Liver (tissue), 9 donors: ENCODE data around the gene AAK1. TPM values are rescaled to one million over a fixed set of nuclear protein-coding genes. Genes with fewer than 3 reads are reported as not detected.

Experiments used
- DNase-seq: peaks from one replicate; pipeline ENCODE4 v3.0.0-alpha.2; 2017; ENCODE audit warnings: low spot score
- H3K27ac ChIP-seq, 2 donors: one replicate each; pipeline ENCODE4 v1.7.0; 2013; ENCODE audit warnings: inconsistent platforms in 2 of 2, low read length in 2 of 2, control low read depth in 1 of 2, low read depth in 1 of 2, mild to moderate bottlenecking in 1 of 2
- H3K27me3 ChIP-seq, 4 donors: one replicate each; pipeline versions ENCODE4 v1.6.1 to v1.7.0; 2013; ENCODE audit warnings: low read length in 3 of 4, inconsistent platforms in 1 of 4, mild to moderate bottlenecking in 1 of 4, moderate library complexity in 1 of 4; ENCODE audit not compliant: control insufficient read depth in 4 of 4, insufficient read depth in 4 of 4
- H3K36me3 ChIP-seq, 4 donors: one replicate each; pipeline versions ENCODE4 v1.6.1 to v1.7.0; 2013; ENCODE audit warnings: low read length in 3 of 4, mild to moderate bottlenecking in 3 of 4, low read depth in 1 of 4, moderate library complexity in 1 of 4; ENCODE audit not compliant: control insufficient read depth in 4 of 4, insufficient read depth in 3 of 4
- H3K4me1 ChIP-seq, 4 donors: one replicate each; pipeline versions ENCODE4 v1.6.1 to v1.7.0; 2013; ENCODE audit warnings: low read length in 3 of 4, mild to moderate bottlenecking in 3 of 4, moderate library complexity in 1 of 4; ENCODE audit not compliant: control insufficient read depth in 4 of 4, insufficient read depth in 4 of 4
- H3K4me3 ChIP-seq, 3 donors: one replicate each; pipeline versions ENCODE4 v1.6.1 to v1.7.0; 2013; ENCODE audit warnings: low read length in 3 of 3, control low read depth in 1 of 3, low read depth in 1 of 3, mild to moderate bottlenecking in 1 of 3
- H3K9ac ChIP-seq, 2 donors: one replicate each; pipeline ENCODE4 v1.7.0; 2013; ENCODE audit warnings: low read length in 2 of 2, mild to moderate bottlenecking in 2 of 2, moderate library complexity in 2 of 2, control low read depth in 1 of 2, low read depth in 1 of 2
- H3K9me3 ChIP-seq, 4 donors: one replicate each; pipeline versions ENCODE4 v1.6.1 to v1.7.0; 2013; ENCODE audit warnings: low read length in 3 of 4; ENCODE audit not compliant: control insufficient read depth in 4 of 4
- EGR1 ChIP-seq, 2 donors: IDR thresholded peaks; 2 replicates each; pipeline ENCODE4 v1.6.1; 2016 to 2018; ENCODE audit warnings: antibody characterized with exemption in 2 of 2, low read depth in 2 of 2
- FOXA1 ChIP-seq: IDR thresholded peaks from 2 replicates; pipeline ENCODE4 v1.6.1; 2016; ENCODE audit warnings: antibody characterized with exemption
- FOXA2 ChIP-seq: IDR thresholded peaks from 2 replicates; pipeline ENCODE4 v1.6.1; 2016; ENCODE audit warnings: antibody characterized with exemption
- GABPA ChIP-seq, 2 donors: IDR thresholded peaks in 1 of 2; conservative IDR thresholded peaks in 1 of 2; 2 replicates each; pipeline ENCODE4 v1.6.1; 2016; ENCODE audit warnings: antibody characterized with exemption in 2 of 2, mild to moderate bottlenecking in 1 of 2, moderate library complexity in 1 of 2
- HNF4A ChIP-seq, 2 donors: conservative IDR thresholded peaks; 2 replicates each; pipeline ENCODE4 v1.6.1; 2016; ENCODE audit warnings: antibody characterized with exemption in 2 of 2, mild to moderate bottlenecking in 2 of 2
- HNF4G ChIP-seq: IDR thresholded peaks from 2 replicates; pipeline ENCODE4 v1.6.1; 2016; ENCODE audit warnings: antibody characterized with exemption
- MAX ChIP-seq: IDR thresholded peaks from 2 replicates; pipeline ENCODE4 v1.6.1; 2016; ENCODE audit warnings: antibody characterized with exemption
- RAD21 ChIP-seq, 2 donors: IDR thresholded peaks; 2 replicates each; pipeline ENCODE4 v1.6.1; 2016; ENCODE audit warnings: antibody characterized with exemption in 2 of 2, mild to moderate bottlenecking in 2 of 2
- REST ChIP-seq: IDR thresholded peaks from 2 replicates; pipeline ENCODE4 v1.6.1; 2016; ENCODE audit warnings: antibody characterized with exemption, mild to moderate bottlenecking
- RXRA ChIP-seq, 2 donors: IDR thresholded peaks; 2 replicates each; pipeline ENCODE4 v1.6.1; 2017 to 2018; ENCODE audit warnings: antibody characterized with exemption in 2 of 2, mild to moderate bottlenecking in 1 of 2
- SP1 ChIP-seq: IDR thresholded peaks from 2 replicates; pipeline ENCODE4 v1.6.1; 2018; ENCODE audit warnings: antibody characterized with exemption, mild to moderate bottlenecking
- TAF1 ChIP-seq: conservative IDR thresholded peaks from 2 replicates; pipeline ENCODE4 v1.6.1; 2016; ENCODE audit warnings: antibody characterized with exemption, mild to moderate bottlenecking
- YY1 ChIP-seq: IDR thresholded peaks from 2 replicates; pipeline ENCODE4 v1.6.1; 2016; ENCODE audit warnings: antibody characterized with exemption, mild to moderate bottlenecking
- ZBTB33 ChIP-seq: IDR thresholded peaks from 2 replicates; pipeline ENCODE4 v1.6.1; 2016; ENCODE audit warnings: antibody characterized with exemption
- WGBS: extraction: QIAGEN DNeasy Blood & Tissue Kit; methylation state at CpG from one replicate; pipeline ENCODE4 v1.1.7; 2013; 5-methylcytosine and 5-hydroxymethylcytosine counted together
- polyA plus RNA-seq, 2 donors: library from polyadenylated mRNA; stranded (reverse) in 1 of 2; unstranded in 1 of 2; fragments of 200-250 nt in 1 of 2; fragments of >200 nt in 1 of 2; fragmentation: Nextera tagmentation in 1 of 2; extraction: Ambion mirVana in 1 of 2; gene quantifications; one replicate each; pipeline versions ENCODE4 v1.2.1 to v1.2.3, GENCODE V29; 2013 to 2015
- total RNA-seq, 2 donors: library from RNA; depleted of rRNA; stranded (reverse); fragments of >200 nt; gene quantifications; one replicate each; pipeline ENCODE4 v1.2.3, GENCODE V29; 2014
- TF ChIP-seq, protein P1 (sequence below): fragments of 150-350 bp; IDR thresholded peaks from 2 replicates; pipeline ENCODE4 v1.5.1; 2017; ENCODE audit warnings: improper control_type of control experiment, low read depth, low read length; ENCODE audit not compliant: missing input control
- TF ChIP-seq, protein P2 (sequence below): IDR thresholded peaks from 2 replicates; pipeline ENCODE4 v1.6.1; 2016; ENCODE audit warnings: antibody characterized with exemption
- donor health status: healthy.
- donor health status: healthy.
- donor health status: healthy.
- donor health status: healthy.
- donor health status: healthy.

Gene AAK1
- total and polyA plus RNA-seq, 4 donors = 3.9 to 14.3 (median 11.3) TPM

DNA sequence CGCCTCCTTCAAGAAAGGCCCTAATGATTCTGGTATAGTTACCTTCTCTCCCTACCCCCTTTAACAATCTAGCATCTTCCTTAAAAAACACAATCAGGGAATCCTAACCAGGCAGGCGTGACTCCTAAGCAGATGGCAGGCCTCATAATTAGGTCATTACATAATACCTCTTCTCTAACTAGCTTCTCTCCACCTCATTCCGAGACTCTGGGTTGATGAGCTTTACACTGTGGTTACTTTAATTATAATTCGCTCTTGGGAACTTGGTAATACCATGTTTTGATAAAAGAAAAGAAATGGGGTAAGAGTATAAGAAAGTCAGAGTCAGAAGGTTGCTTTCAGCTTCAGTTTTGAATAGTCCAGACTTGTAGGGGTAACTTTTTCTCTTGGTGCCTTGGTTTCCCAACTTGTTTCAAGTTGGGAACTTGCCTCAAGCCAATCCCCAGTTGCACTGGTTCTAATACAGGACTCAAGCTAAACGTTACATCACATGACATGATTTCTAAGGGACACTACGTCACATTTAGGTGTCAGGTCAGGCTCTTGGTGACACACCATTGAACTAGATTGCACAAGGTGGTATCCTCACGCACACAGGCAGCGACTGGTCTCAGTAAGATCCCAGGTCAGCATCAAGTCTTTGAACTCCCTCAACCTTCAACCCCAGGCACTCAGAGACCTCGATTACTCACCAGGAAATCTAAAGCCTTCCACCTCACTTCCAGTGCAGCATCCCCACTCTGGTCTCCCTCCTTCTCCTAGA, 59.2 kb downstream of the AAK1 start:
- H3K4me3 ChIP-seq = no peak overlapping the region
- no peak for DNase-seq
- TF ChIP-seq GABPA (IDR thresholded peaks at IDR 0.05 in 1 of 2, conservative IDR thresholded peaks at IDR 0.05 in 1 of 2) (no peak), RAD21 (IDR thresholded peaks at IDR 0.05) (no peak), FOXA2 (no peak), SP1 (no peak), FOXA1 (no peak), TAF1 (no peak)
- TF ChIP-seq, protein P1, sequence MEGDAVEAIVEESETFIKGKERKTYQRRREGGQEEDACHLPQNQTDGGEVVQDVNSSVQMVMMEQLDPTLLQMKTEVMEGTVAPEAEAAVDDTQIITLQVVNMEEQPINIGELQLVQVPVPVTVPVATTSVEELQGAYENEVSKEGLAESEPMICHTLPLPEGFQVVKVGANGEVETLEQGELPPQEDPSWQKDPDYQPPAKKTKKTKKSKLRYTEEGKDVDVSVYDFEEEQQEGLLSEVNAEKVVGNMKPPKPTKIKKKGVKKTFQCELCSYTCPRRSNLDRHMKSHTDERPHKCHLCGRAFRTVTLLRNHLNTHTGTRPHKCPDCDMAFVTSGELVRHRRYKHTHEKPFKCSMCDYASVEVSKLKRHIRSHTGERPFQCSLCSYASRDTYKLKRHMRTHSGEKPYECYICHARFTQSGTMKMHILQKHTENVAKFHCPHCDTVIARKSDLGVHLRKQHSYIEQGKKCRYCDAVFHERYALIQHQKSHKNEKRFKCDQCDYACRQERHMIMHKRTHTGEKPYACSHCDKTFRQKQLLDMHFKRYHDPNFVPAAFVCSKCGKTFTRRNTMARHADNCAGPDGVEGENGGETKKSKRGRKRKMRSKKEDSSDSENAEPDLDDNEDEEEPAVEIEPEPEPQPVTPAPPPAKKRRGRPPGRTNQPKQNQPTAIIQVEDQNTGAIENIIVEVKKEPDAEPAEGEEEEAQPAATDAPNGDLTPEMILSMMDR = no peak
- H3K4me1 ChIP-seq = peaks cover 5 to 16% (median 10%) of the 10 kb centered on the region in 4 donors
- H3K9ac ChIP-seq = no peak overlapping the region
- no peaks in the 10 kb centered on the region for H3K9me3 ChIP-seq
- H3K27ac ChIP-seq = no peak overlapping the region
- no peaks in the 10 kb centered on the region for H3K36me3 ChIP-seq
- H3K27me3 ChIP-seq = no peaks in the 10 kb centered on the region
- WGBS = 89% methylated on average over 9 of the region's 9 CpGs

DNA sequence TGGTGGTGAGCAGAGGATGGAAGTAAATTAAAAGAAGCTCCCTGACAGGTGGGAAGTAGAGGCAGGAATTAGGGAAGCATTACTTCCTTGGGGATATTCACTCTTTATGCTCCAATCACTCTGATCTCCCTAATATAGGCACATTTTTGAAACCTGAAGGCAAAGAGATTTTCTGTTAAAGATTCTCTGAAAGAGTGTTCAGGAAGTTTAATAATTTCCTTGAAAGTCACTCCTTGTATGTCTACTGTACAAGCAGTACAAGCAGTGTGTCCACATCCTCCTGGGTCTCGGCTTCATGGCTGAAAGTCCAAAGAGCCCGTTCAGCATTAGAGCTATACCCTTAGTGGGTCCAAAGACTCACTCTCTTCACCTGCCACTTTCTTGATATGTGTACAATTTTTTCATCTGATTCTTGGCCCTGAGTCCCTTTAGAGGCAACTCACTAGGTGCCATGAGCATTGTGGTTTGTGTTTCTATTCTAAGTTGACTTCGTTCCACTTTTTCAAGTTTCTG, 60.2 kb downstream of the AAK1 start:
- WGBS = 85% methylated on average over 3 of the region's 3 CpGs
- no peak for TF ChIP-seq RXRA (IDR thresholded peaks at IDR 0.05)
- no peak for TF ChIP-seq EGR1 (IDR thresholded peaks at IDR 0.05; ENCODE audit: low read depth in 2 of 2)
- TF ChIP-seq, protein P2, sequence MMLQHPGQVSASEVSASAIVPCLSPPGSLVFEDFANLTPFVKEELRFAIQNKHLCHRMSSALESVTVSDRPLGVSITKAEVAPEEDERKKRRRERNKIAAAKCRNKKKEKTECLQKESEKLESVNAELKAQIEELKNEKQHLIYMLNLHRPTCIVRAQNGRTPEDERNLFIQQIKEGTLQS = no peak
- TF ChIP-seq ZBTB33 = no peak
- TF ChIP-seq MAX = no peak

DNA sequence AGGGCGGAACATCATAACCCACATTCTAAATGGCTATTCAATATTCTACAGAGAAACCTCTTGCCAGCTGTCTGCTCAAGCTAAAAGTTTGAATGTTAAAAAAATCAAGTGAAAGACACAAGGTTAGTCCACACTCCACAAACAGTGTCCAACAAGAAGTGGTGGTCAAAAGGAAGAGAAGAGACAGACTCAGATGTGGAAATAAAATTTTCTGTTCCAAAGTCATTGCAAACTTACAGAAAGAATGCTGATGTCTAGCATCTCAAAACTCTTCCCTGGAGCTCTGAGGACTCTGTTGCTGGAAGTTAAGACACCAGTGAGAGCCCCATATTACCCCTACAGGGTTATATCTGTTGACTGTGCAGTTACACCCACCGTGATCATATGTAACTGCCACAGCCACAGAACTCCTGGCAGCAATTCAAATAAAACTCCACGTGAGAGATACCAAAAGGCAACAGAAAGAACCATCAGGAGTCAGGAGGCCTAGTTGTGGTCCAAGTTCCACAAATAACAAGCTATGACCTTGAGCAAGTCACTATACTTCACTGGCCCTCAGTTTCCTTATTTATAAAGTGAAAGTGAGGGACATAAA, 60.9 kb downstream of the AAK1 start:
- H3K4me1 ChIP-seq = peaks cover 2 to 12% (median 8%) of the 10 kb centered on the region in 4 donors
- TF ChIP-seq HNF4A (conservative IDR thresholded peaks at IDR 0.05) (peak; percentile 34 to 40), RXRA (IDR thresholded peaks at IDR 0.05) (peak in 1 of 2 donors; percentile 9), HNF4G (no peak), REST (no peak), YY1 (no peak), FOXA1 (no peak)
- TF ChIP-seq, protein P2 = no peak
- no peak overlapping the region for H3K9ac ChIP-seq
- H3K4me3 ChIP-seq = no peak overlapping the region
- 41% methylated on average over 3 of the region's 3 CpGs for WGBS
- no peak for DNase-seq
- H3K27ac ChIP-seq = no peak overlapping the region
- H3K36me3 ChIP-seq = no peaks in the 10 kb centered on the region
- no peaks in the 10 kb centered on the region for H3K27me3 ChIP-seq
- H3K9me3 ChIP-seq = no peaks in the 10 kb centered on the region

More for the DNA sequence above, 60.2 kb downstream of the AAK1 start:
- DNase-seq = no peak
- no peaks in the 10 kb centered on the region for H3K36me3 ChIP-seq
- H3K4me1 ChIP-seq = peaks cover 2 to 12% (median 8%) of the 10 kb centered on the region in 4 donors
- H3K9ac ChIP-seq = no peak overlapping the region
- H3K9me3 ChIP-seq = no peaks in the 10 kb centered on the region
- no peak overlapping the region for H3K27ac ChIP-seq
- no peaks in the 10 kb centered on the region for H3K27me3 ChIP-seq
- no peak overlapping the region for H3K4me3 ChIP-seq
